Trophoblast cell (in vitro differentiated cells and primary cell): ENCODE data around the gene DOLK.
"Not testable (repeated sequence)": the region's sequence is repeated elsewhere in the genome, so short reads cannot be mapped to it uniquely, and the experiment has no call there.

Source experiments
- DNase-seq, 2 donors: peaks; one replicate each; pipeline ENCODE4 v3.0.0-alpha.2; 2016
- H2AFZ ChIP-seq: 2 replicates; pipeline ENCODE4 v1.6.1; 2013; ENCODE audit warnings: low read length, moderate library complexity, mild to moderate bottlenecking; ENCODE audit not compliant: insufficient read depth, poor library complexity
- H2AK5ac ChIP-seq: 2 replicates; pipeline ENCODE4 v1.6.1; 2013; ENCODE audit warnings: mild to moderate bottlenecking, low read length
- H2BK120ac ChIP-seq: 2 replicates; pipeline ENCODE4 v1.6.1; 2013; ENCODE audit warnings: low read length, mild to moderate bottlenecking, moderate library complexity; ENCODE audit not compliant: insufficient read depth, poor library complexity
- H2BK12ac ChIP-seq: 2 replicates; pipeline ENCODE4 v1.6.1; 2013; ENCODE audit warnings: mild to moderate bottlenecking, low read length, moderate library complexity
- H2BK5ac ChIP-seq: 2 replicates; pipeline ENCODE4 v1.6.1; 2013; ENCODE audit warnings: low read length, low read depth, moderate library complexity, mild to moderate bottlenecking; ENCODE audit not compliant: poor library complexity
- H3K14ac ChIP-seq: 2 replicates; pipeline ENCODE4 v1.6.1; 2013; ENCODE audit warnings: mild to moderate bottlenecking, low read length
- H3K18ac ChIP-seq: 2 replicates; pipeline ENCODE4 v1.6.1; 2013; ENCODE audit warnings: mild to moderate bottlenecking, low read length
- H3K23ac ChIP-seq: 2 replicates; pipeline ENCODE4 v1.6.1; 2013; ENCODE audit warnings: low read length
- H3K27ac ChIP-seq: 2 replicates; pipeline ENCODE4 v1.5.1; 2013; ENCODE audit warnings: low read depth, mild to moderate bottlenecking, inconsistent platforms, low read length, moderate library complexity
- H3K27me3 ChIP-seq: 2 replicates; pipeline ENCODE4 v1.6.1; 2013; ENCODE audit warnings: inconsistent platforms, mild to moderate bottlenecking, low read length, moderate library complexity; ENCODE audit not compliant: insufficient read depth
- H3K36me3 ChIP-seq, 2 experiments: 1 replicate in 1 of 2; 2 replicates in 1 of 2; pipeline ENCODE4 v1.6.1; 2013; ENCODE audit warnings: low read length in 2 of 2, mild to moderate bottlenecking in 2 of 2, moderate library complexity in 1 of 2; ENCODE audit not compliant: insufficient read depth in 2 of 2, control insufficient read depth in 1 of 2
- H3K4ac ChIP-seq: 2 replicates; pipeline ENCODE4 v1.6.1; 2013; ENCODE audit warnings: low read depth, mild to moderate bottlenecking, low read length, moderate library complexity
- H3K4me1 ChIP-seq, 2 experiments: 1 replicate in 1 of 2; 2 replicates in 1 of 2; pipeline ENCODE4 v1.6.1; 2013; ENCODE audit warnings: low read length in 2 of 2, mild to moderate bottlenecking in 2 of 2, moderate library complexity in 1 of 2; ENCODE audit not compliant: insufficient read depth in 2 of 2, control insufficient read depth in 1 of 2
- H3K4me2 ChIP-seq: 2 replicates; pipeline ENCODE4 v1.6.1; 2013; ENCODE audit warnings: inconsistent platforms, mild to moderate bottlenecking, low read length, moderate library complexity
- H3K4me3 ChIP-seq: 2 replicates; pipeline ENCODE4 v1.5.1; 2013; ENCODE audit warnings: mild to moderate bottlenecking, low read depth, low read length, inconsistent platforms
- H3K79me1 ChIP-seq: one replicate; pipeline ENCODE4 v1.6.1; 2013; ENCODE audit warnings: low read length
- H3K79me2 ChIP-seq: 2 replicates; pipeline ENCODE4 v1.6.1; 2013; ENCODE audit warnings: low read length, mild to moderate bottlenecking; ENCODE audit not compliant: control insufficient read depth, insufficient read depth, poor library complexity
- H3K9ac ChIP-seq: 2 replicates; pipeline ENCODE4 v1.6.1; 2013; ENCODE audit warnings: mild to moderate bottlenecking, low read length
- H3K9me3 ChIP-seq: 2 replicates; pipeline ENCODE4 v1.6.1; 2013; ENCODE audit warnings: low read depth, mild to moderate bottlenecking, control low read depth, inconsistent platforms, low read length; ENCODE audit not compliant: insufficient read depth
- H4K12ac ChIP-seq: 2 replicates; pipeline ENCODE4 v1.6.1; 2013; ENCODE audit warnings: low read depth, mild to moderate bottlenecking, low read length, moderate library complexity
- H4K8ac ChIP-seq: 2 replicates; pipeline ENCODE4 v1.6.1; 2013; ENCODE audit warnings: low read depth, mild to moderate bottlenecking, low read length, moderate library complexity
- H4K91ac ChIP-seq: one replicate; pipeline ENCODE4 v1.6.1; 2013; ENCODE audit warnings: low read depth, mild to moderate bottlenecking, low read length, moderate library complexity
- WGBS: extraction: QIAGEN DNeasy Blood & Tissue Kit; methylation state at CpG from one replicate; pipeline ENCODE4 v1.1.7; 2013; ENCODE audit warnings: missing lambda C conversion rate; ENCODE audit not compliant: insufficient read length, insufficient coverage; ENCODE audit errors: extremely low coverage; 5-methylcytosine and 5-hydroxymethylcytosine counted together

The DOLK gene

GRCh38 chr9:128945798-128946501 lies 1.5 kb downstream of the DOLK start:
- no peak overlapping the region for H2BK5ac ChIP-seq
- no peak overlapping the region for H4K91ac ChIP-seq
- peaks cover 10% of the 10 kb centered on the region for H3K79me2 ChIP-seq
- WGBS, result no CpG with 5 or more reads among the region's 19 CpGs
- H3K18ac ChIP-seq, result no peak overlapping the region
- no peaks in the 10 kb centered on the region for H3K9me3 ChIP-seq
- peaks cover 11% of the 10 kb centered on the region for H3K79me1 ChIP-seq
- H3K9ac ChIP-seq, result no peak overlapping the region
- H3K4me2 ChIP-seq, result no peak overlapping the region
- no peak overlapping the region for H2AFZ ChIP-seq
- no peak overlapping the region for H3K23ac ChIP-seq
- H4K12ac ChIP-seq, result no peak overlapping the region
- no peak overlapping the region for H4K8ac ChIP-seq
- no peak overlapping the region for H3K4ac ChIP-seq
- H3K36me3 ChIP-seq, result peaks cover 5 to 8% of the 10 kb centered on the region in 2 experiments
- peaks cover 14 to 20% of the 10 kb centered on the region in 2 experiments for H3K4me1 ChIP-seq
- no peak overlapping the region for H3K14ac ChIP-seq
- no peak overlapping the region for H2BK12ac ChIP-seq
- no peak overlapping the region for H3K27ac ChIP-seq
- H2AK5ac ChIP-seq, result no peak overlapping the region
- H3K27me3 ChIP-seq, result no peaks in the 10 kb centered on the region
- no peak overlapping the region for H3K4me3 ChIP-seq
- no peak overlapping the region for H2BK120ac ChIP-seq
- DNase-seq, result no peak

- not testable (repeated sequence) for H2BK5ac ChIP-seq, H2AFZ ChIP-seq, H3K9ac ChIP-seq, H4K91ac ChIP-seq, H3K79me2 ChIP-seq, H3K14ac ChIP-seq, H3K27me3 ChIP-seq, H4K12ac ChIP-seq, H3K23ac ChIP-seq, H2BK12ac ChIP-seq, H3K9me3 ChIP-seq, H4K8ac ChIP-seq, H3K18ac ChIP-seq, H2BK120ac ChIP-seq, H3K36me3 ChIP-seq, H3K4me3 ChIP-seq, H3K27ac ChIP-seq, H3K4me2 ChIP-seq, DNase-seq, H3K4ac ChIP-seq, H2AK5ac ChIP-seq
- peaks cover 11% of the 10 kb centered on the region for H3K79me1 ChIP-seq
- no CpG with 5 or more reads among the region's 7 CpGs for WGBS
- peaks cover 14 to 20% of the 10 kb centered on the region in 2 experiments for H3K4me1 ChIP-seq
These were observed 2.4 kb downstream of the DOLK start for GRCh38 chr9:128944966-128945365.

- WGBS, result no CpG with 5 or more reads among the region's 7 CpGs
- no peak overlapping the region for H3K4ac ChIP-seq
- no peak overlapping the region for H2AK5ac ChIP-seq
- DNase-seq, result no peak
- no peak overlapping the region for H3K4me3 ChIP-seq
- H4K91ac ChIP-seq, result no peak overlapping the region
- H3K14ac ChIP-seq, result no peak overlapping the region
- H4K12ac ChIP-seq, result no peak overlapping the region
- H2BK5ac ChIP-seq, result no peak overlapping the region
- H3K27ac ChIP-seq, result no peak overlapping the region
- no peak overlapping the region for H2BK120ac ChIP-seq
- H3K79me2 ChIP-seq, result peaks cover 10% of the 10 kb centered on the region
- H3K79me1 ChIP-seq, result peaks cover 11% of the 10 kb centered on the region
- H4K8ac ChIP-seq, result no peak overlapping the region
- H3K23ac ChIP-seq, result no peak overlapping the region
- no peak overlapping the region for H3K9ac ChIP-seq
- H3K18ac ChIP-seq, result no peak overlapping the region
- H3K4me2 ChIP-seq, result no peak overlapping the region
- H3K27me3 ChIP-seq, result no peaks in the 10 kb centered on the region
- no peaks in the 10 kb centered on the region for H3K9me3 ChIP-seq
- peaks cover 14 to 20% of the 10 kb centered on the region in 2 experiments for H3K4me1 ChIP-seq
- peaks cover 3% of the 10 kb centered on the region in 2 experiments for H3K36me3 ChIP-seq
- H2BK12ac ChIP-seq, result peak overlapping the region; percentile 17
- H2AFZ ChIP-seq, result no peak overlapping the region
These were observed 3.4 kb downstream of the DOLK start for GRCh38 chr9:128943832-128944620.

- no peak overlapping the region for H3K27ac ChIP-seq
These were observed 6.3 kb downstream of the DOLK start for GRCh38 chr9:128940946-128941755.

More at GRCh38 chr9:128940946-128941755, 6.3 kb downstream of the DOLK start:
- no peaks in the 10 kb centered on the region for H3K79me2 ChIP-seq
- no peaks in the 10 kb centered on the region for H3K9me3 ChIP-seq
- no peak overlapping the region for H3K14ac ChIP-seq
- no peak overlapping the region for H3K4me3 ChIP-seq
- no peaks in the 10 kb centered on the region for H3K79me1 ChIP-seq
- H4K8ac ChIP-seq, result no peak overlapping the region
- H3K4me2 ChIP-seq, result no peak overlapping the region
- H3K27me3 ChIP-seq, result no peaks in the 10 kb centered on the region
- H2BK120ac ChIP-seq, result no peak overlapping the region
- H4K91ac ChIP-seq, result no peak overlapping the region
- no peak overlapping the region for H2BK12ac ChIP-seq
- no peak overlapping the region for H2AFZ ChIP-seq
- H2AK5ac ChIP-seq, result no peak overlapping the region
- H2BK5ac ChIP-seq, result no peak overlapping the region
- H3K4me1 ChIP-seq, result peaks cover 10 to 11% of the 10 kb centered on the region in 2 experiments
- H4K12ac ChIP-seq, result no peak overlapping the region
- no peak overlapping the region for H3K9ac ChIP-seq
- peaks cover 2 to 3% of the 10 kb centered on the region in 2 experiments for H3K36me3 ChIP-seq
- WGBS, result no CpG with 5 or more reads among the region's 12 CpGs
- H3K4ac ChIP-seq, result no peak overlapping the region
- no peak overlapping the region for H3K18ac ChIP-seq
- no peak overlapping the region for H3K23ac ChIP-seq
- no peak for DNase-seq
